Measurements from ENCODE around the gene TMEM11.

DNA sequence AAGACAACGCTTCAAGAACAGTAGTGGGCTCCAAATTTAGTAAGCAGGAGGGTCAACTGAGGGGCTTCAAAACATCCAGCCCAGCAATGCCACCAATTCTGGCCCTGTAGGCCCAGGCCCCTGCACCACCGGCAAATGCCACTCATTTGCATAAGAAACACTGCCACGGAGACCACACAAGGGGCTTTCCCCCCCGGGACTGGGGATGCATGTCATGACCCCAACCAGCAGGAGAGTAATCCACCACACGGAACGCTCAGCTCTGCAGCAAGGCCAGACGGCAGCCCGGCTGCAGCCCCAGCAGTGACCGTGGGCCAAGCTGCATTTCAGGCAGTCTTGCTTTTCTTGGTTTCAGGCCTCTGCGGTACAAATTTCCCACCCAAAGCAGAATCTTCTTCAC, 14.1 kb downstream of the TMEM11 start:
- TF ChIP-seq POLR2A (IDR thresholded peaks at IDR 0.05) = no peak
- TF ChIP-seq, protein P1, sequence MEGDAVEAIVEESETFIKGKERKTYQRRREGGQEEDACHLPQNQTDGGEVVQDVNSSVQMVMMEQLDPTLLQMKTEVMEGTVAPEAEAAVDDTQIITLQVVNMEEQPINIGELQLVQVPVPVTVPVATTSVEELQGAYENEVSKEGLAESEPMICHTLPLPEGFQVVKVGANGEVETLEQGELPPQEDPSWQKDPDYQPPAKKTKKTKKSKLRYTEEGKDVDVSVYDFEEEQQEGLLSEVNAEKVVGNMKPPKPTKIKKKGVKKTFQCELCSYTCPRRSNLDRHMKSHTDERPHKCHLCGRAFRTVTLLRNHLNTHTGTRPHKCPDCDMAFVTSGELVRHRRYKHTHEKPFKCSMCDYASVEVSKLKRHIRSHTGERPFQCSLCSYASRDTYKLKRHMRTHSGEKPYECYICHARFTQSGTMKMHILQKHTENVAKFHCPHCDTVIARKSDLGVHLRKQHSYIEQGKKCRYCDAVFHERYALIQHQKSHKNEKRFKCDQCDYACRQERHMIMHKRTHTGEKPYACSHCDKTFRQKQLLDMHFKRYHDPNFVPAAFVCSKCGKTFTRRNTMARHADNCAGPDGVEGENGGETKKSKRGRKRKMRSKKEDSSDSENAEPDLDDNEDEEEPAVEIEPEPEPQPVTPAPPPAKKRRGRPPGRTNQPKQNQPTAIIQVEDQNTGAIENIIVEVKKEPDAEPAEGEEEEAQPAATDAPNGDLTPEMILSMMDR (IDR thresholded peaks at IDR 0.05 in 8 of 11, conservative IDR thresholded peaks at IDR 0.05 in 3 of 11) = no peak
